GM18907 (cell line): Measurements from ENCODE around the gene SLC25A42.
"Not testable (repeated sequence)": the region's sequence is repeated elsewhere in the genome, so short reads cannot be mapped to it uniquely, and the experiment has no call there.

Source experiments
- ATAC-seq: cut with Tn5 transposase; IDR thresholded peaks from one replicate; pipeline ENCODE4 v1.9.1; 2021; ENCODE audit warnings: mild to moderate bottlenecking, moderate library complexity; ENCODE audit not compliant: unreplicated experiment

The SLC25A42 gene

DNA sequence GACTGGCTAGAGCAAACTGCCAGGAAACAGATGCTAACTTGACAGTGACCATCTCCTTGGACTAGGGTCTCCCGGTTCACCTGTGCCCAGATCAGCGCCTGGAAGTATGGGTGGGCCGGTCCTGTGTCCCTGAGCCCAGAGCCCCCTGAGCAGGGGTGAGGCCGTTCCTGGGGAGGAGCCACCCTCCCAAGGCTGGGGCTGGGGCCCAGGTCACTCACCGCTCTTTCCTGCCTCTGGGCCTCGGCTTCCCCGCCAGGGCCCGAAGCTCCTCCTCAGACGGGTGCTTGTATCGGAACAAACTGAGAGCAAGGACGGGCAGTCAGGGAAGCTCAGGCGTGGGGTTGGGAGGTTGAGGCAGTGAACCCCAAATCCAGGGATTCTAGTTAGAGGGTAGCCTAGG is 69.1 kb downstream of the SLC25A42 start:
- ATAC-seq, result no peak

DNA sequence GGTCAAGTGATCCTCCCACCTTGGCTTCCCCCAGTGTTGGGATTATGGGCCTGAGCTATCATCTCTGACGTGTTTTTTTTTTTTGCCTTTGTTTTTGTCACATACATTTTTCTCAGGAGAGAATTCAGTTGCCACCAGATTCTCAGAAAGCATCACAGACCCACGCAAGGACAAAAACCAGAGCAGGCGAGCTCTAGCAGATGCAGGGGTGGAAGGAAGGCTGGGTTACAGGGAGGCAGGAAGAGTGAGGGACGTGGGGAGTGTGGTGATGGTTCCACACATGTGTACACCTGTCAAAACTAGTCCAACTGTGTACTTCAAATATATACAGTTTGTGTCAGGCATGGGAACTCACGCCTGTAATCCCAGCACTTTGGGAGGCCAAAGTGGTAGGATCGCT is 70.2 kb downstream of the SLC25A42 start:
- ATAC-seq, result no peak

DNA sequence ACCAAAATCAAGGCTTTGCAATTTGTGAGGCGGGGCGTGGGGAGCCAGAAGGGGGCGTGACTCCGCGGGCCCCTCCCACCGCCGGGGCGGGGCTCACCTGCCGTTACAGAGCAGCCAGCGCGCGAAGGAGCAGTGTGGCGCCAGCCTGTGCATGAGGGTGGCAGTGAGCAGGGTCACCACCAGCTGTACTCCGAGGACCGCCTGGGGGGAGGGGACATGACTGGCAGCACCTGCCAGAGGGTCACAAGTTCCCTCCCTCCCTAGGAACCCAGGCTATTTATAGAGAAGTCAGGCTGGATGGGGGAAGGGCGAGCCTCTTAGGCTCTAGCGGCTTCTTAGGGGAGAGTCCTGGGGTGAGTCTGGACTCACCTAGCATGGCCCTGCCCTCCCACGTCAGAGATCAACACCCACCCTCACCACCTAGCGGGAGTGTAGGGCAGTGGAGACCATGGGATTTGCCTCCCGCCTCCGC is 70.9 kb downstream of the SLC25A42 start:
- ATAC-seq, result no peak

DNA sequence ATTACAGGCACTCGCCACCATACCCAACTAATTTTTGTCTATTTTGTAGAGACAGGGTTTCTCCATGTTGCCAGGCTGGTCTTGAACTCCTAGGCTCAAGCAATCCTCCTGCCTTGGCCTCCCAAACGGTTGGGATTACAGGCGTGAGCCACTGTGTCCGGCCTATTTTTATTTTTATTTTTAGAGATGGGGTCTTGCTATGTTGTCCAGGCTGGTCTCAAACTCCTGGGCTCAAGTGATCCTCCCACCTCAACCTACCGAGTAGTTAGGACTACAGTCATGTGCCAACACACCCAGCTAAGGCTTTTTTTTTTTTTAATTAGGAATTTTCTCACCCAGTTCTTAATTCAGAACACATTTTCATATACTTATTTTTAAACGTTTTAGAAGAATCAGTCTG is 71.9 kb downstream of the SLC25A42 start:
- ATAC-seq, result not testable (repeated sequence)

DNA sequence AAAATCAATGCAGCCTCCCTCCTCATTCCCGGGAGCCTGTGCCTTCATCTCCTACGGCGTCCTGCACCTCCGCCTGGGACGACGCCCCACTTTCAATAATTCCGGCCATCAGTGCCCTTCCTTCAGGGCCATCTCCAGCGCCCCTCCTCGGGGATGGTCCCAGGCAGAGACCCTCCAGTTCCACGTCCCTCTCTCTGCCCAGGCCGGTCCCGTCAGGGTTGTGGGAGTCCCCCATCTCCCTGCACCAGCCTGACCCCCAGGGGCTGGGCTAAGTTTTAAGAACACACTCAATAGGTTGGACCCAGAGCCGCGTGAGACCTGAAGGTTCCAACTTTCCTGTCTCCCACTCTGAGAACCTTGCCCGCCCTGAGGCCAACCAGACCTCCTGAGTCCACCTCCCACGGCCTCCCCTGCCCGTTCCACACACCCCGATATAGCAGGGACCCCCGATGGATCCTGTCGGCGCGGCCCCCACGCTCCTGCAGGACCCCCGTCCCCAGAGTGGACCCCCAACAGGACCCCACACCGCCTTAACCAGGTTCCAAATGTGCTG is 73.8 kb downstream of the SLC25A42 start:
- no peak for ATAC-seq

DNA sequence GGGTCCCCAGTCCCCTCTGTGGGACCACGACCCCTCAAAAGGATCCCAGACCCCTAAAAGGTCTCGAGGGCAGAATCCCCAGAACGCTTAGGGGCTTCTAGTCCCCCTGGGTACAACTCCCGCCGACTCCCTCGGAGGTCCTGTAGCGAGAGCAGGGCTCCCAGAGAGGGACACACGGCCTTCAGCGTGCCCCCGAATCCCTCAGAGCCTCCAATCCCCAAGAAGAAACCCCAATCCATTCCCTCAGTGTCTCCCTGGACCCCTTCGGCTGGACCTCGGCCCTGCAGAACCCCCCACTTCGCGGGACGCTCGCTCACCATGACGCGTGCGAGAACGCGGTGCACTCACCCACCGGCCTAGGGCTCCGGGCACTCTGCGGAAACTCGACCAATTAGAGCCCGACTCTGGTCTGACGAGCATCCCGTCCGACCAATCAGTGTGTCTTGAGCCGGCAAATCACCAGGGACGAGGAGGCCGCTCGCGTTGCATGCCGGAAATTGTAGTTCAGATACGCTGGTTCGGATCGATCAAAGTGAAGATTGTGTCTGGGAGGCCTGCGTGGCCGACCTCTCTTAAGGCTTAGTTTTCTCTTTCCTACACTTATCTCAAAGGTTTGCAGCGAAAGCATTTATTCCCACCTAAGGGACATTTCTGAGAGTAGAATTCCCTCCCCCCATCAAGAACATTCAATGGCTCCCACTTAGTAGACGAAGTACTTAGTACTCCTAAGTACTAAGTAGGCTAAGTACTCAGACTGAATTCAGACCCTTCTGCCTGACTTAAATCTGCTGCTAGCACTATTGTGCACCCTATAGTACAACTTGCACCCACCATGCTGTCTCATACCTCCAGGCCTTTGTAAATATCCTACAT is 74.6 kb downstream of the SLC25A42 start, which contains the start of gene TMEM161A:
Gene TMEM161A (minus strand): TSS at position 370 of the 873 bp plus-strand sequence. CDS start 50 bp downstream, at position 320.
- peak; percentile 96 for ATAC-seq

DNA sequence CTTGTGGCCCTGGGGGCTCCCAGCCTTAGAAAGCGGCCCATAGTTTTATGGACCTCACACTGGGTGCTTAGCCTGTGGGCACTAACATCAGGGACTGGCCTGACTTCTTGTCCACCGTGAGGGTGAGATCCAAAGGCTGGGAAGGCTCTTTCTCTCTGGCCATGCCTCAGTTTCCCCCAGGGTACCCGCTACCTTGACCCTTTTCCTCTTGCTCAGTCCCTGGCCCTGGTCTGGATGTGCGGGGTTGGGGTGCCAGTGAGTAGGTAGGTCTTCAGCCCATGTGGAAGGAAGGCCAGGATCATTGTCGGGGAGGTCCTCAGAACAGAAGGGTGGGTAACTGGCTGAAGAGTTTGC is 76.1 kb downstream of the SLC25A42 start:
- no peak for ATAC-seq

DNA sequence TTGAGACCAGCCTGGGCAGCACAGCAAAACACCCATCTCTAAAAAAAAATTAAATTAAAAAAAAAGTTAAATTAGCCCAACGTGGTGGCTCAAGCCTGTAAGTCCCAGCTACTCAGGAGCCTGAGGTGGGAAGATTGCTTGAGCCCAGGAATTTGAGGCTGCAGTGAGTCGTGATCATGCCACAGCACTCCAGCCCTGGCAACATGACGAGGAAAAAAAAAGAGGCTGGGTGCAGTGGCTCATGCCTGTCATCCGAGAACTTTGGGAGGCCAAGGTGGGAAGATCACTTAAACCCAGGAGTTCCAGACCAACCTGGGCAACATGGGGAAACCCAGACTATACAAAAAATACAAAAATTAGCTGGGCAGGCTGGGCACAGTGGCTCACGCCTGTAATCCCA is 76.7 kb downstream of the SLC25A42 start:
- no peak for ATAC-seq

DNA sequence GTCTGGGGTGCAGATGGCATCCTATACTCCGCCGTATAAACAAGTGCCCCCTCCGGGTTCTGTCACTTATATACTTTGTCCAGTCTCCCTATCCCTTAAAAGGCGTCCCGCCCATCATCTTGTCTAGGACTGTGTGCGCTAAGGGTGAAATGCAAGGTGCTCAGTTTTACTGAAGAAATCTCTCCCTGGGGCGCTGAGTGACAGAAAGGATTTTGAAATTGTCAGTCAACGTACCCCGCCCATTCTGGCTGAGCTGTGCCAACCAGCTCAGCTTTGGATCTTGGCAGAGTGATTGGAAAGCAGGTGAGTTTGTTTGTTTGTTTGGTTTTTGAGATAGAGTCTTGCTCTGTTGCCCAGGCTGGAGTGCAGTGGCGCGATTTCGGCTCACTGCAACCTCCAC is 78.6 kb downstream of the SLC25A42 start:
- no peak for ATAC-seq

DNA sequence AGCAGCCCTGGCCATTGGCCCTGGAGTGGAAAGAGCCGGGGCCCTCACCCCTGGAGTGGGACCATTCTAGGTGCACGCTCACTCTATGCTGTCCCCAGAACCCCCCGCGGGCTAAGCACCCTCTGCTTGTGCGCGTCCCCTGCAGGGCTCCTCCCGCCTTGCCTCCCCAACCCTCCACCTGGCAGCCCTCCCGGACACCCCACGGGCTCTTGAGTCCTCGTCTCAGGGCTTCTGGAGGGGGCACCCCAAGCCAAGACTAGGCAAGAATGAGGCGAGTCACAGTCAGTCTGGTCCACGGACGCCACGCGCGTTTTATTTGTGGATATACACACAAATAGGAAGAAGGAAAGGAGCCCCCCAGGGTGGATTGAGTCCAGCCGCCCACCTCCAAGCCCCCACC is 81.5 kb downstream of the SLC25A42 start:
- ATAC-seq, result no peak

DNA sequence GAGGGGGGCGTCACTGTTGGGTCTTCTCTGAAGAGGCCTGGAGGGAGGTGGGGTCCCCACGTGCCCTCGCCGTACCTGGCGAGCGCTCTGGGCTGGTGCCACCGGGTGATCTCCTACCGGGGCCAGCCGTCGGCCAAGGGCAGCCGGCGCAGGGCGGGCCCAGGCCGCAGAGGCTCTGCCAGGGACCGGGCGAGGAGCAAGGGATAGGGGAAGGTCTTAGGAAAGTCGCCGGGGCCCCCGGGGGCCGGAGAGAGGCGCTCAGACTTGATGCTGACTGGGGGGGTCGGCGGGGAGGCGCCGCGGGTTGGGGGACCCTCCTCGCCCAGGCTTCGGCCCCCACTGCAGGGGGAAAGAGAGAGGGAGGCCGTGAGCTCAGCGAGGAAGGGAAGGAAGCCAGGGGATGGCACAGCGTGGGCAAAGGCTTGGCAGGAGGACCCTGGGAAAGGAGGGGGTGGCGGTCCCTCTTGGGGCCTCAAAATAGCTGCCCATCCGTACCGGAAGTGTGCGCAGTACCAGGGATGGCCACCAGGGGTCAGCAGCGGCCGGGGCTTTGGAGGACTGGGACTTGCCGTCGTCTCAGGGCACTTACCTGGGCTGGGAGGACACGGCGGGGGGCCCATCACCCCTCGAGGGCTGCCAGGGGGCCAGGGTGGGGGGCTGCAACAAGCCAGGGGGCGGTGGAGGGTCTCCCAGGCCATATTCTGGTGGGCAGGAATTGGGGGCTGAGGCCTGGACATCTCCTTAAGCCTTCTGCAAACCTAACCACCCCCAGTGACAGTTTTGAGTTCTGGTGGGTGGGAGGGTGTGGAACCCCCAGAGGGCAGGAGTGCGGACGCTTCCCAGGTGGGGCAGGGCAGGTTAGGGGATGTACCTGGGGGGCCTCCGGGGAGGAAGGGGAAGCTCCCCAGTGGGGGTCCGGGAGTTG is 82.2 kb downstream of the SLC25A42 start:
- peak; percentile 53 for ATAC-seq

DNA sequence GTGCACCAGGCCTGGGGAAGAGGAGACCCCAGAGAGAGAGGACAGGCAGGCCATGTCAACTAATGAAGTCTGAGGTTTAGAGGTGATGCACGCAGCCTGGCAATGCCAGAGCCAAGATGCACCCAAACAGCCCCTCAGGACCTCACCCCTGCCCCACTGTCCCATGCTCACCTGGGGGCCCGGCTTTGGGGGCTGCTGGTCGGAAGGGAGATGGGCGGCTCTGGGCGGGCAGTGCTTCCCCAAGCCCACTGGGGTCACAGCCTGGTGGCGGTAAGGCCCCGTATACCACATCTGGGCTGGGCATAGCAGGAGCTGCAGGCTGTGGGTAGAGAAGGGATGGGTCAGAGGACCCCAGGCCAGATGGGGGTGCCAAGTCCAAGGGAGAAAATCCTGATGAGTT is 83.1 kb downstream of the SLC25A42 start:
- no peak for ATAC-seq

DNA sequence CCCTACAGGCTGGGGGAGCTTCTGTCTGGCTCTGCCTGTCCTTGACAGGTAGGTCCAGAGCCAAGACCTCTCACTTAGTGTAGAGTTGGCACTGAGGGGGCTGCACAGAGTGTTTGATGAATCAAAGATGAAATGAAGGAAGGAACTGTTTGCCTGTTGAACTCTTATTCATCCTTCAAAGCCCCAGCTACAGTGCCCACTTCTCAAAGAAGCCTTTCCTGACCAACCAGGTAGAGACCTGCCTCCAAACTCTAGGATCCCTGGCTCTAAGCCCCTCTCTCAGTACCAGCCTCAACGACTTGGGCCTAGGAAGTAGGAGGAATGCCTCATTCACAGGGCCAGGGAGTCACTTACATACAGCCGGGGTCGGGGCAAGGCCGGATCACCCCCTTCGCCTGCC is 83.5 kb downstream of the SLC25A42 start:
- no peak for ATAC-seq

DNA sequence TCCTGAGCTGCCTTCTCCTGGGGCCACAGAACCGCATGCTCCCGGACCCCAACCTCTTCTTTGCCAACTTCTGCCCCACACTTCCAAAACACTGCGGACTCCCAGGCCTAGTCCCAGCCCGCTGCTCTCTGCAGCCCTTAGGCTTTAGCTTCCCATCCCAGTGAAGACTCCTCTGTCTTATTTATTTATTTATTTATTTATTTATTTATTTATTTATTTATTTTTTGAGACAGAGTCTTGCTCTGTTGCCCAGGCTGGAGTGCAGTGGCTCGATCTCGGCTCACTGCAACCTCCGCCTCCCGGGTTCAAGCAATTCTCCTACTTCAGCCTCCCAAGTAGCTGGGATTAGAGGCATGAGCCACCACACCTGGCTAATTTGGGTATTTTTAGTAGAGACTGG is 84.7 kb downstream of the SLC25A42 start:
- not testable (repeated sequence) for ATAC-seq

DNA sequence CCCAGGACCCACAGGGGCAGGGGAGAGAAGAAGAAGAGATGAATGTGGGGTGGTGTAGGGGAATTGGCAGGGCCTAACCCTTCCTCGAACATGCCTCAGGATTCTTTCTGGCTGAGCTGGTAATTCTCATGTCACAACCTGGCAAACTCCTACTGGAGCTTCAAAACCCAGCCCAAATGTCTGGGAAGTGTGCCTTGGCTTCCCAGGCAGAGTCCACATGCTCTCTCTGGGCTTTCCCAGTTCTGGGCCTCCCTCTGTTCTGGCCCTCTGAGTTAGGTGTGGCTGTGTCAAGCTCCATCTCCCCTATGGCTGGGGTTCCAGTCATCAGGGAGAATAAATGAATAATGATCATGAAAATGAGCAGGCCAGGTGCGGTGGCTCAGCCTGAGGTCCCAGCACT is 85.6 kb downstream of the SLC25A42 start:
- no peak for ATAC-seq

DNA sequence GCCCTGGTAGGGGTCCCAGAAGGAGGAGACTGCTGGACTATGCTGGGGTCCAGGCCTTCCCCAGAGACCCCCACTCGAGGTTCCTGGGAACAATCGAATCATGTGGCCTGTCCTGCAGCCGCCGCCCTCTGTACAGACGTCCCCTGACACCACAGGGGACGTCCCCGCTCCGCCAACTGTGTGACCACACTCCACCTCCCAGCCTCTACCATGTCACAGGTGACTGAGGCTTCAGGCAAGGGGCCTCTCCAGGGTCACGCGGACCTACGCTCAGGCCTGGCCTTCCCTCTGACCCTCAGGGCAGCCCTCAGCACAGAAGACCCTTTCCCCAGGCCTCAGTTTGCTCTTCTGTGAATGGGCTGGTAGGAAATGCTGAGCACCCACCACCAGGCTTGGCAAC is 87.6 kb downstream of the SLC25A42 start:
- no peak for ATAC-seq

DNA sequence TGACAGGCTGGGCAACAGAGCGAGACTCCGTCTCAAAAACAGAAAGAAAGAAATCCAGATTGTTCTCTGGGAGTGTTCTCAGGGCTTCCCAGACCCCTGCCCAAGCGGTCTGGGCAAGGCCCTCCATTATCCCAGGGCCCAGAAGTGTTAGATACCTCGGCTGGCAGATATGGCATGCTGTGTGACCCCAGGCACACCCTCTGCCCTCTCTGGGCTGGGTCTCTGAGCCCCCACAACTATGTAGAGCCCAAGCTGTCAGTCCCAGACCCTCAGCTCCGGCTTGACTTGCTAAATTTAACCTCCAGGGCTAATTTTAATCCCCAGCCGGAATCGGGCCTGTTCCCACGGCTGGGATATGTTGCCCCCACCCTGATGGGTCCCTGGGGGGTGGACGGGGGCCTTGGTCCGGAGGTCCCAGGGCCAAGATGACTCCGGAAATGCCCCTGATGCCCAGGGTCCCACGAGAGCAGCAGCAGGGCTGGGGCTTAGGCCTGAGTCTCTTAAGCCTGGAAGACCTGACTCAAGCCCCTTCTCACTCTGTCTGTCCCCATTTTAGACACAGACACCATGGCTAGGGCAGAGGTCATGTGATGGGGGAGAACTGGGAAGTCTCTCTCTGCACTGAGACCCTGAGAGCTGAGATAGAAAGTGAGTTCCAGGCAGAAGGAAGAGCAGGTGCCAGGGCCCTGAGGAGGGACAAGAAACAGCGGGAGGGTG is 89.0 kb downstream of the SLC25A42 start:
- ATAC-seq, result no peak

DNA sequence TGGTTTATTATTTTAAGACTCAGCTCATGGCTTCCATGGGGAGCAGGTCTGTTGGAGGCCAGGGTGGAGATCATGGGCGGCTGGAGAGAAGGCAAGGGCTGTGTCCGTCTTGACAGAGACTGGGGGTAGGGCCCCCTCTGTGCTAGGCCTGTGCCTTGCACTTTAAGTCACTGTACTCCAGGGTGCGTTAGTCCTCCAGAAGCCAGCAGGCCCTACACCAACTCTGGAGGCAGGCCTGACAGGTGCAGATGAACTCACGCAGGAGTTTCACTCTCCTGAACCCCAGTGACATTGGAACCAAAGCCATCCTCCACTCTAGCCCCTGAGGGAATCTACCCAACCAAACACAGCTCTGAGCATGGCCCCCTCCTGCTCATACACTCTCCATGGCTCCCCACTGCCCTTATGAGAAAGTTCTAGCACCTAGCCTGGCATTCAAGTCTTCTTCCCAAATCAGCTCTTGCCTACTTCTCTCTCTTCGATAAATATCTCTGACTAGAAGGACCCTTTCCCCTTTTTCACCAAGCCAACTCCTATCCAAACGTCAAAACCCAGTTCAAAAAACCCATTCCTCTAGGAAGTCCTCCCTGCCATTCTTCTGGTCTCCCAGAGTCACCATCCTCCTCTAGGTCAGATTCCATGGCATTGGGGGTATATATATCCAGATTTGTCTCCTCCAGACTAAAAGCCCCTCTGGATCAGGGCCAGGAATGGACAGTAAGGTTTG is 91.1 kb downstream of the SLC25A42 start:
- ATAC-seq, result no peak

DNA sequence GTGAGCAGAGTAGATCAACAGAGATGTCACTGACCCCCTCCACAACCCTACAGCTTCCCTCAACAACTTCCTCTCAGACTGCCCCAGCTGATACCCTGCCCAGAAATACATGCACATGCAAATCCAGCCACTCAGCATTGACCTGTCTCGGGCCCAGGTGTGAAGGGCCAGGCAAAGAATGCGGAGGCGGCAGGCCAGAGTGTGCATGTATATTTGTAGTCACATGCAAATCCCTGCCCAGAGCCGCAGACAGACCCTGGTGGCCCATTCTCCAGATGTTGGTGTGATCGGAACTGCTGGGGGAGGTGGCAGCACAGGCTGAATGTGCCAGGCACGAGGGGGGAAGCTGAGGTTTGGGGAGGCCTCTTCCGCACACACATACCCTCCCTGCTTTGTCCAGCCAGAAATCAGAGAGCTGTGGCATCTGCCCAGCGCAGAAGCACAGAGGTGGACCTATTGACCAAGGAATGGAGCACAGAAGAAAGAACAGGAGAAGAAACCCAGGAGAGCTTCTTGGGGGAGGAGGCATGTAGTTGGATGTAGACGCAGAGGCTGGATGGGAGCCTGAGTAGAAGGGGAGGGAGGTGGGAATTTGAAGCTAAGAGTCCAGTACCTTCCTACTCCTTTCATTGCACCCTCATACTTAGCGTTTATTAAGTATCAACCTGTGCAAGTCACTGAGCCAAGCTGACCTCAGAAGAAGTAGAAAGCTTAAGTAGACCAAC is 91.9 kb downstream of the SLC25A42 start:
- peak; percentile 62 for ATAC-seq
